HEK293 (cell line): ENCODE data around the gene NAP1L4.

ENCODE experiments used
- CTCF ChIP-seq: fragments of 450-650 bp; formaldehyde crosslinking; IDR thresholded peaks from 2 replicates; pipeline ENCODE4 v1.5.1; 2016; ENCODE audit warnings: missing biosample characterization, missing genetic modification characterization
- GLI4 ChIP-seq: fragments of 450-650 bp; formaldehyde crosslinking; IDR thresholded peaks from 2 replicates; pipeline ENCODE4 v1.5.1; 2016; ENCODE audit warnings: missing biosample characterization, missing genetic modification characterization
- KLF10 ChIP-seq: fragments of 450-650 bp; IDR thresholded peaks from 2 replicates; pipeline ENCODE4 v1.5.1; 2018; ENCODE audit warnings: missing biosample characterization, mild to moderate bottlenecking, missing genetic modification characterization
- PBX3 ChIP-seq: sonication (generic); formaldehyde crosslinking; IDR thresholded peaks from 2 replicates; pipeline ENCODE4 v1.8.1; 2022; ENCODE audit warnings: mild to moderate bottlenecking, moderate library complexity, missing genetic modification reagents
- REST ChIP-seq: fragments of 450-650 bp; formaldehyde crosslinking; IDR thresholded peaks from 2 replicates; pipeline ENCODE4 v1.5.1; 2016; ENCODE audit warnings: missing biosample characterization, missing genetic modification characterization
- YY1 ChIP-seq: fragments of 450-650 bp; formaldehyde crosslinking; IDR thresholded peaks from 2 replicates; pipeline ENCODE4 v1.5.1; 2018; ENCODE audit warnings: missing biosample characterization, missing genetic modification characterization
- ZNF175 ChIP-seq: fragments of 450-650 bp; formaldehyde crosslinking; IDR thresholded peaks from 2 replicates; pipeline ENCODE4 v1.5.1; 2016; ENCODE audit warnings: missing biosample characterization, missing genetic modification characterization
- ZNF24 ChIP-seq: fragments of 450-650 bp; formaldehyde crosslinking; IDR thresholded peaks from 2 replicates; pipeline ENCODE4 v1.5.1; 2016; ENCODE audit warnings: missing biosample characterization, missing genetic modification characterization
- ZNF580 ChIP-seq: fragments of 450-650 bp; formaldehyde crosslinking; IDR thresholded peaks from 2 replicates; pipeline ENCODE4 v1.5.1; 2016; ENCODE audit warnings: missing biosample characterization, missing genetic modification characterization
- ZNF830 ChIP-seq: fragments of 450-650 bp; IDR thresholded peaks from 2 replicates; pipeline ENCODE4 v1.5.0; 2018; ENCODE audit warnings: missing biosample characterization, missing genetic modification characterization, low read depth, mild to moderate bottlenecking, moderate library complexity

GRCh38 chr11:3015796-3016195, 23.7 kb upstream of the NAP1L4 start:
- TF ChIP-seq GLI4 (tag by site-specific recombination) (no peak), REST (no peak), ZNF830 (tag by site-specific recombination) (no peak), ZNF580 (tag by site-specific recombination) (no peak), ZNF175 (tag by site-specific recombination) (no peak), CTCF (tag by site-specific recombination) (no peak), YY1 (tag by site-specific recombination) (no peak), PBX3 (no peak), ZNF24 (tag by site-specific recombination) (no peak), KLF10 (tag by site-specific recombination) (no peak)
